ENCODE results near the gene EOGT. TPM values are rescaled to one million over a fixed set of nuclear protein-coding genes. Genes with fewer than 3 reads are reported as not detected.

EOGT gene
- total and polyA plus RNA-seq, 2 donors, result 10.0 to 43.3 TPM

- Histone ChIP-seq H3K9me3 (ENCODE audit: control insufficient read depth in 2 of 2, insufficient read depth in 1 of 2, low read length in 1 of 2) (no peaks in the 10 kb centered on the region), H3K27me3 (ENCODE audit: control insufficient read depth in 2 of 2, insufficient read depth in 1 of 2, low read length in 1 of 2) (peaks cover 0 to 2% of the 10 kb centered on the region in 2 donors), H3K4me3 (ENCODE audit: low read length in 2 of 2) (peak overlapping the region; percentile 71 to 84), H3K36me3 (ENCODE audit: control insufficient read depth in 2 of 2, insufficient read depth in 2 of 2, low read length in 1 of 2) (no peaks in the 10 kb centered on the region), H3K4me1 (ENCODE audit: control insufficient read depth in 2 of 2, insufficient read depth in 2 of 2, low read length in 2 of 2) (no peaks in the 10 kb centered on the region), H3K27ac (ENCODE audit: low read depth in 1 of 2, low read length in 1 of 2) (peak overlapping the region in 1 of 2 donors; percentile 94)
- DNase-seq (ENCODE audit: low read depth in 6 of 9, low spot score in 9 of 9), result no peak
- WGBS, result 18% methylated on average over 11 of the region's 11 CpGs
These were observed 617 bp upstream of the EOGT start for GRCh38 chr3:69014022-69014580.

GRCh38 chr3:69012800-69013252 is 658 bp downstream of the EOGT start:
- no peaks in the 10 kb centered on the region for H3K9me3 ChIP-seq (ENCODE audit: control insufficient read depth in 2 of 2, insufficient read depth in 1 of 2, low read length in 1 of 2)
- 10% methylated on average over 36 of the region's 36 CpGs for WGBS
- H3K27me3 ChIP-seq (ENCODE audit: control insufficient read depth in 2 of 2, insufficient read depth in 1 of 2, low read length in 1 of 2), result peaks cover 0 to 2% of the 10 kb centered on the region in 2 donors
- H3K27ac ChIP-seq (ENCODE audit: low read depth in 1 of 2, low read length in 1 of 2), result peak overlapping the region; percentile 50 to 94
- H3K36me3 ChIP-seq (ENCODE audit: control insufficient read depth in 2 of 2, insufficient read depth in 2 of 2, low read length in 1 of 2), result no peaks in the 10 kb centered on the region
- peak overlapping the region; percentile 34 to 84 for H3K4me3 ChIP-seq (ENCODE audit: low read length in 2 of 2)
- DNase-seq (ENCODE audit: low read depth in 6 of 9, low spot score in 9 of 9), result peak in 3 of 9 donors; percentile 7 to 18 (median 13)
- no peaks in the 10 kb centered on the region for H3K4me1 ChIP-seq (ENCODE audit: control insufficient read depth in 2 of 2, insufficient read depth in 2 of 2, low read length in 2 of 2)

- Histone ChIP-seq H3K4me1 (ENCODE audit: control insufficient read depth in 2 of 2, insufficient read depth in 2 of 2, low read length in 2 of 2) (no peaks in the 10 kb centered on the region), H3K4me3 (ENCODE audit: low read length in 2 of 2) (peak overlapping the region; percentile 34 to 84), H3K27me3 (ENCODE audit: control insufficient read depth in 2 of 2, insufficient read depth in 1 of 2, low read length in 1 of 2) (peaks cover 0 to 2% of the 10 kb centered on the region in 2 donors), H3K27ac (ENCODE audit: low read depth in 1 of 2, low read length in 1 of 2) (peak overlapping the region; percentile 55 to 94), H3K9me3 (ENCODE audit: control insufficient read depth in 2 of 2, insufficient read depth in 1 of 2, low read length in 1 of 2) (no peaks in the 10 kb centered on the region), H3K36me3 (ENCODE audit: control insufficient read depth in 2 of 2, insufficient read depth in 2 of 2, low read length in 1 of 2) (no peaks in the 10 kb centered on the region)
- 91% methylated on average over 22 of the region's 22 CpGs for WGBS
- DNase-seq (ENCODE audit: low read depth in 6 of 9, low spot score in 9 of 9), result peak in 1 of 9 donors; percentile 7
These were observed 1.2 kb downstream of the EOGT start for GRCh38 chr3:69012100-69012799.

GRCh38 chr3:69011096-69011730 is 2.3 kb downstream of the EOGT start:
- 98% methylated on average over 8 of the region's 8 CpGs for WGBS
- no peak for DNase-seq (ENCODE audit: low read depth in 6 of 9, low spot score in 9 of 9)
- Histone ChIP-seq H3K4me1 (ENCODE audit: control insufficient read depth in 2 of 2, insufficient read depth in 2 of 2, low read length in 2 of 2) (no peaks in the 10 kb centered on the region), H3K27ac (ENCODE audit: low read depth in 1 of 2, low read length in 1 of 2) (no peak overlapping the region), H3K9me3 (ENCODE audit: control insufficient read depth in 2 of 2, insufficient read depth in 1 of 2, low read length in 1 of 2) (no peaks in the 10 kb centered on the region), H3K36me3 (ENCODE audit: control insufficient read depth in 2 of 2, insufficient read depth in 2 of 2, low read length in 1 of 2) (no peaks in the 10 kb centered on the region), H3K27me3 (ENCODE audit: control insufficient read depth in 2 of 2, insufficient read depth in 1 of 2, low read length in 1 of 2) (peaks cover 0 to 2% of the 10 kb centered on the region in 2 donors), H3K4me3 (ENCODE audit: low read length in 2 of 2) (no peak overlapping the region)

- no peaks in the 10 kb centered on the region for H3K9me3 ChIP-seq (ENCODE audit: control insufficient read depth in 2 of 2, insufficient read depth in 1 of 2, low read length in 1 of 2)
- H3K36me3 ChIP-seq (ENCODE audit: control insufficient read depth in 2 of 2, insufficient read depth in 2 of 2, low read length in 1 of 2), result no peaks in the 10 kb centered on the region
- DNase-seq (ENCODE audit: low read depth in 6 of 9, low spot score in 9 of 9), result no peak
- WGBS, result 94% methylated on average over 3 of the region's 3 CpGs
- H3K27ac ChIP-seq (ENCODE audit: low read depth in 1 of 2, low read length in 1 of 2), result no peak overlapping the region
- no peak overlapping the region for H3K4me3 ChIP-seq (ENCODE audit: low read length in 2 of 2)
- H3K27me3 ChIP-seq (ENCODE audit: control insufficient read depth in 2 of 2, insufficient read depth in 1 of 2, low read length in 1 of 2), result peaks cover 0 to 2% of the 10 kb centered on the region in 2 donors
- H3K4me1 ChIP-seq (ENCODE audit: control insufficient read depth in 2 of 2, insufficient read depth in 2 of 2, low read length in 2 of 2), result no peaks in the 10 kb centered on the region
These were observed 3.7 kb downstream of the EOGT start for GRCh38 chr3:69009559-69010410.

GRCh38 chr3:69008980-69009379 is 4.5 kb downstream of the EOGT start:
- H3K4me3 ChIP-seq (ENCODE audit: low read length in 2 of 2), result no peak overlapping the region
- WGBS, result 95% methylated on average over 2 of the region's 2 CpGs
- peak overlapping the region in 1 of 2 donors; percentile 8 for H3K27ac ChIP-seq (ENCODE audit: low read depth in 1 of 2, low read length in 1 of 2)
- H3K27me3 ChIP-seq (ENCODE audit: control insufficient read depth in 2 of 2, insufficient read depth in 1 of 2, low read length in 1 of 2), result peaks cover 0 to 2% of the 10 kb centered on the region in 2 donors
- no peak for DNase-seq (ENCODE audit: low read depth in 6 of 9, low spot score in 9 of 9)
- H3K4me1 ChIP-seq (ENCODE audit: control insufficient read depth in 2 of 2, insufficient read depth in 2 of 2, low read length in 2 of 2), result no peaks in the 10 kb centered on the region
- H3K9me3 ChIP-seq (ENCODE audit: control insufficient read depth in 2 of 2, insufficient read depth in 1 of 2, low read length in 1 of 2), result no peaks in the 10 kb centered on the region
- no peaks in the 10 kb centered on the region for H3K36me3 ChIP-seq (ENCODE audit: control insufficient read depth in 2 of 2, insufficient read depth in 2 of 2, low read length in 1 of 2)

- Histone ChIP-seq H3K9me3 (ENCODE audit: control insufficient read depth in 2 of 2, insufficient read depth in 1 of 2, low read length in 1 of 2) (no peaks in the 10 kb centered on the region), H3K27me3 (ENCODE audit: control insufficient read depth in 2 of 2, insufficient read depth in 1 of 2, low read length in 1 of 2) (no peaks in the 10 kb centered on the region), H3K36me3 (ENCODE audit: control insufficient read depth in 2 of 2, insufficient read depth in 2 of 2, low read length in 1 of 2) (peaks cover 0 to 6% of the 10 kb centered on the region in 2 donors), H3K4me3 (ENCODE audit: low read length in 2 of 2) (no peak overlapping the region), H3K4me1 (ENCODE audit: control insufficient read depth in 2 of 2, insufficient read depth in 2 of 2, low read length in 2 of 2) (no peaks in the 10 kb centered on the region), H3K27ac (ENCODE audit: low read depth in 1 of 2, low read length in 1 of 2) (no peak overlapping the region)
- WGBS, result 96% methylated on average over 5 of the region's 5 CpGs
- no peak for DNase-seq (ENCODE audit: low read depth in 6 of 9, low spot score in 9 of 9)
These were observed 7.5 kb downstream of the EOGT start for GRCh38 chr3:69005791-69006482.

- H3K4me3 ChIP-seq (ENCODE audit: low read length in 2 of 2), result no peak overlapping the region
- no peak overlapping the region for H3K27ac ChIP-seq (ENCODE audit: low read depth in 1 of 2, low read length in 1 of 2)
- WGBS, result 92% methylated on average over 6 of the region's 6 CpGs
- DNase-seq (ENCODE audit: low read depth in 6 of 9, low spot score in 9 of 9), result no peak
- no peaks in the 10 kb centered on the region for H3K9me3 ChIP-seq (ENCODE audit: control insufficient read depth in 2 of 2, insufficient read depth in 1 of 2, low read length in 1 of 2)
- H3K4me1 ChIP-seq (ENCODE audit: control insufficient read depth in 2 of 2, insufficient read depth in 2 of 2, low read length in 2 of 2), result no peaks in the 10 kb centered on the region
- peaks cover 0 to 6% of the 10 kb centered on the region in 2 donors for H3K36me3 ChIP-seq (ENCODE audit: control insufficient read depth in 2 of 2, insufficient read depth in 2 of 2, low read length in 1 of 2)
- no peaks in the 10 kb centered on the region for H3K27me3 ChIP-seq (ENCODE audit: control insufficient read depth in 2 of 2, insufficient read depth in 1 of 2, low read length in 1 of 2)
These were observed 8.3 kb downstream of the EOGT start for GRCh38 chr3:69005071-69005790.

Measured in thymus (tissue), 11 donors.